Mucosa of rectum (tissue), 2 donors: ENCODE results near the gene ZFAND2B.

Experiments used
- H3K27ac ChIP-seq, 2 donors: one replicate each; pipeline ENCODE4 v1.7.0; 2013; ENCODE audit warnings: inconsistent platforms in 2 of 2, low read depth in 2 of 2, low read length in 2 of 2
- H3K27me3 ChIP-seq, 2 donors: one replicate each; pipeline ENCODE4 v1.7.0; 2013; ENCODE audit warnings: low read length in 2 of 2; ENCODE audit not compliant: control insufficient read depth in 2 of 2, insufficient read depth in 2 of 2
- H3K36me3 ChIP-seq, 2 donors: one replicate each; pipeline ENCODE4 v1.7.0; 2013; ENCODE audit warnings: low read length in 2 of 2; ENCODE audit not compliant: control insufficient read depth in 2 of 2, insufficient read depth in 2 of 2
- H3K4me1 ChIP-seq, 2 donors: one replicate each; pipeline ENCODE4 v1.7.0; 2013; ENCODE audit warnings: low read length in 2 of 2, mild to moderate bottlenecking in 1 of 2; ENCODE audit not compliant: control insufficient read depth in 2 of 2, insufficient read depth in 2 of 2
- H3K4me3 ChIP-seq, 2 donors: one replicate each; pipeline ENCODE4 v1.7.0; 2013; ENCODE audit warnings: low read length in 2 of 2
- H3K9ac ChIP-seq, 2 donors: one replicate each; pipeline ENCODE4 v1.7.0; 2013; ENCODE audit warnings: low read length in 2 of 2, low read depth in 1 of 2, mild to moderate bottlenecking in 1 of 2
- H3K9me3 ChIP-seq, 2 donors: one replicate each; pipeline ENCODE4 v1.7.0; 2013; ENCODE audit warnings: low read length in 2 of 2; ENCODE audit not compliant: control insufficient read depth in 2 of 2
- donor health status: healthy.
- donor health status: Normal muscosa, but diverticular disease.

The ZFAND2B gene

GRCh38 chr2:219167997-219168396 lies 38.6 kb upstream of the ZFAND2B start:
- Histone ChIP-seq H3K4me3 (no peak overlapping the region), H3K9ac (no peak overlapping the region)

GRCh38 chr2:219168526-219168925 lies 38.1 kb upstream of the ZFAND2B start:
- Histone ChIP-seq H3K4me1 (peaks cover 10% of the 10 kb centered on the region in 2 donors), H3K9ac (no peak overlapping the region), H3K27me3 (no peaks in the 10 kb centered on the region), H3K9me3 (no peaks in the 10 kb centered on the region), H3K36me3 (peaks cover 21 to 23% of the 10 kb centered on the region in 2 donors), H3K27ac (no peak overlapping the region), H3K4me3 (no peak overlapping the region)

More at GRCh38 chr2:219167997-219168396, 38.6 kb upstream of the ZFAND2B start:
- H3K27me3 ChIP-seq: no peaks in the 10 kb centered on the region
- no peaks in the 10 kb centered on the region for H3K9me3 ChIP-seq
- H3K4me1 ChIP-seq: peaks cover 10% of the 10 kb centered on the region in 2 donors
- H3K36me3 ChIP-seq: peaks cover 17 to 19% of the 10 kb centered on the region in 2 donors
- H3K27ac ChIP-seq: no peak overlapping the region

- Histone ChIP-seq H3K36me3 (peaks cover 25 to 28% of the 10 kb centered on the region in 2 donors), H3K4me1 (peaks cover 10% of the 10 kb centered on the region in 2 donors), H3K27ac (no peak overlapping the region), H3K27me3 (no peaks in the 10 kb centered on the region), H3K9me3 (no peaks in the 10 kb centered on the region), H3K9ac (no peak overlapping the region), H3K4me3 (no peak overlapping the region)
Observed at GRCh38 chr2:219168932-219169331, 37.6 kb upstream of the ZFAND2B start.

GRCh38 chr2:219169930-219170654 lies 36.5 kb upstream of the ZFAND2B start, which contains the start of gene SLC23A3:
TSS of gene SLC23A3 (minus strand) at chr2:219170029. CDS start at chr2:219169984, 45 bp downstream.
- H3K4me3 ChIP-seq: no peak within 1 kb of the TSS
- peaks cover 12 to 16% of the 10 kb centered on the region in 2 donors for H3K4me1 ChIP-seq
- H3K27me3 ChIP-seq: no peaks in the 10 kb centered on the region
- peaks cover 36 to 37% of the 10 kb centered on the region in 2 donors for H3K36me3 ChIP-seq
- no peaks in the 10 kb centered on the region for H3K9me3 ChIP-seq
- H3K9ac ChIP-seq: no peak within 1 kb of the TSS
- H3K27ac ChIP-seq: no peak within 1 kb of the TSS

GRCh38 chr2:219171231-219171651 lies 35.3 kb upstream of the ZFAND2B start:
- Histone ChIP-seq H3K27ac (peak overlapping the region in 1 of 2 donors; percentile 16), H3K9me3 (no peaks in the 10 kb centered on the region), H3K4me1 (peaks cover 22 to 23% of the 10 kb centered on the region in 2 donors), H3K4me3 (no peak overlapping the region), H3K27me3 (no peaks in the 10 kb centered on the region), H3K9ac (no peak overlapping the region), H3K36me3 (peaks cover 37% of the 10 kb centered on the region in 2 donors)

GRCh38 chr2:219172231-219173154 lies 34.1 kb upstream of the ZFAND2B start:
- Histone ChIP-seq H3K9me3 (no peaks in the 10 kb centered on the region), H3K9ac (no peak overlapping the region), H3K4me1 (peaks cover 23% of the 10 kb centered on the region in 2 donors), H3K27me3 (no peaks in the 10 kb centered on the region), H3K36me3 (peaks cover 37% of the 10 kb centered on the region in 2 donors), H3K4me3 (no peak overlapping the region), H3K27ac (no peak overlapping the region)

- peaks cover 37% of the 10 kb centered on the region in 2 donors for H3K36me3 ChIP-seq
- no peaks in the 10 kb centered on the region for H3K27me3 ChIP-seq
- no peak overlapping the region for H3K4me3 ChIP-seq
- H3K9me3 ChIP-seq: no peaks in the 10 kb centered on the region
- no peak overlapping the region for H3K9ac ChIP-seq
- peaks cover 23% of the 10 kb centered on the region in 2 donors for H3K4me1 ChIP-seq
- no peak overlapping the region for H3K27ac ChIP-seq
Observed at GRCh38 chr2:219173176-219173575, 33.4 kb upstream of the ZFAND2B start.

- H3K9ac ChIP-seq: no peak overlapping the region
- peaks cover 28 to 29% of the 10 kb centered on the region in 2 donors for H3K4me1 ChIP-seq
- H3K27me3 ChIP-seq: no peaks in the 10 kb centered on the region
- H3K36me3 ChIP-seq: peaks cover 37% of the 10 kb centered on the region in 2 donors
- H3K9me3 ChIP-seq: no peaks in the 10 kb centered on the region
- H3K27ac ChIP-seq: no peak overlapping the region
- no peak overlapping the region for H3K4me3 ChIP-seq
Observed at GRCh38 chr2:219174146-219174545, 32.4 kb upstream of the ZFAND2B start.

GRCh38 chr2:219174801-219175200 lies 31.8 kb upstream of the ZFAND2B start:
- no peaks in the 10 kb centered on the region for H3K27me3 ChIP-seq
- H3K9me3 ChIP-seq: no peaks in the 10 kb centered on the region
- no peak overlapping the region for H3K9ac ChIP-seq
- H3K36me3 ChIP-seq: peaks cover 37 to 40% of the 10 kb centered on the region in 2 donors
- no peak overlapping the region for H3K27ac ChIP-seq
- peaks cover 30 to 35% of the 10 kb centered on the region in 2 donors for H3K4me1 ChIP-seq
- H3K4me3 ChIP-seq: peak overlapping the region in 1 of 2 donors; percentile 42

- H3K9me3 ChIP-seq: no peaks in the 10 kb centered on the region
- H3K27me3 ChIP-seq: no peaks in the 10 kb centered on the region
- peak overlapping the region; percentile 95 to 98 for H3K4me3 ChIP-seq
- peaks cover 26 to 36% of the 10 kb centered on the region in 2 donors for H3K4me1 ChIP-seq
- H3K9ac ChIP-seq: peak overlapping the region; percentile 97 to 98
- H3K36me3 ChIP-seq: peaks cover 43 to 46% of the 10 kb centered on the region in 2 donors
- peak overlapping the region in 1 of 2 donors; percentile 99 for H3K27ac ChIP-seq
Observed at GRCh38 chr2:219175486-219175885, 31.1 kb upstream of the ZFAND2B start.
